Measurements from ENCODE around the gene FBXO45. TPM values are rescaled to one million over a fixed set of nuclear protein-coding genes. Genes with fewer than 3 reads are reported as not detected.
"Not testable (repeated sequence)": the region's sequence is repeated elsewhere in the genome, so short reads cannot be mapped to it uniquely, and the experiment has no call there.

FBXO45 gene
- total and polyA plus RNA-seq, 2 experiments from 2014 or later: 2.1 to 10.7 TPM

DNA sequence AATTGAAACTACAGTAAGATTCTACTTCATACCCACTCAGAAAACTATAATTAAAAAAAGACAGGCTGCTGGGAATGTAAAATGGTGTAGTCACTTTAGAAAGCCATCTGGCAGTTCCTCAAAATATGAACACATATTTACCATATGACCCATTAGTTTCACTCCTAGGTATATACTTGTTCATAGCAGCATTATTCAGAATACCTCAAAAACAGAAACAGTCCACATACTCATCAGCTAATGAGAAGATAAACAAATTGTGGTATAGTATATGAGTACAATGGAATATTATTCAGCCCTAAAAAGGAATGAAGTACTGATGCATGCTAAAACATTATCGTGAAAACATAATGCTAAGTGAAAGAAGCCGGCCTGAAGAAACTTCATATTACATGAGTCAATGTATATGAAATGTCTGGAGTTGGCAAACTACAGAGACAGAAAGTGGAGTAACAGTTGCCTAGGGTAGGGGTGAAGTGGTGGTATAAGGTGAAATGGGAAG is 23.9 kb upstream of the FBXO45 start:
- no peak overlapping the region for H2AFZ ChIP-seq
- in situ Hi-C loops (cut with MboI): no loop called here
- no peak for TF ChIP-seq EZH2 (IDR thresholded peaks at IDR 0.05; ENCODE audit: insufficient read depth, poor library complexity, severe bottlenecking)
- TF ChIP-seq EZH2phosphoT487 (IDR thresholded peaks at IDR 0.05; ENCODE audit: insufficient read depth, low read depth): no peak
- no peaks in the 10 kb centered on the region for H4K20me1 ChIP-seq (ENCODE audit: insufficient read depth)
- H3K9me2 ChIP-seq (ENCODE audit: insufficient read depth): no peaks in the 10 kb centered on the region
- H3K4me1 ChIP-seq (ENCODE audit: insufficient read depth): no peaks in the 10 kb centered on the region
- no peaks in the 10 kb centered on the region for H3F3A ChIP-seq (ENCODE audit: insufficient read depth)
- H3K36me3 ChIP-seq (ENCODE audit: low read depth): no peaks in the 10 kb centered on the region
- no peaks in the 10 kb centered on the region for H3K27me3 ChIP-seq (replicated peaks; ENCODE audit: insufficient read depth)
- no peak overlapping the region for H3K4me3 ChIP-seq
- 94 to 96% methylated on average over 2 of the region's 2 CpGs for WGBS, 2 experiments (ENCODE audit: low coverage in 1 of 2, low lambda C conversion rate in 2 of 2, missing lambda C conversion rate in 2 of 2)
- no peak overlapping the region for H3K9ac ChIP-seq
- H3K4me2 ChIP-seq (ENCODE audit: unreplicated experiment): no peak overlapping the region
- no peaks in the 10 kb centered on the region for H3K79me2 ChIP-seq (ENCODE audit: insufficient read depth)
- H3K27ac ChIP-seq: no peak overlapping the region
- no peaks in the 10 kb centered on the region for H3K9me3 ChIP-seq (ENCODE audit: low read depth)
- DNase-seq: no peak

DNA sequence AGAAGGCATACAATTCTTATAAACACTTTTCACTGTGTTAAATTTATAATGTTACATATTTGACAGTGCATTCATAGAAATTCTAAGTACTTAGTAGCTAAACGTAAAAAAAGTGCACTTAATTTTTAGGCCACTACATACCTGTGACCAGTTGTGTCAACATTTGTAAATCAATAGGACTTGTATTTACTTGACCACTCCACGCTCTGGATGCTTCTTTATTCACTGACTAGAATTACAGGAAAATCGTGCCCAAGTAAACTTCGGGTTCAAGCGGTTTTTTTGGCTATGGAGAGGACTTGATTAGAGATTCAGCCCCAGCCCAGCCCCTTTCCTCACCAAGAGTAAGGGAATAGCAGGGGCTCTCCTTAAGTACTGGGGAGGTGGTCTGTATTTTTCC is 21.9 kb upstream of the FBXO45 start:
- no peak overlapping the region for H3K27ac ChIP-seq
- in situ Hi-C loops (cut with MboI): no loop called here
- 79 to 87% methylated on average over 5 of the region's 5 CpGs for WGBS, 2 experiments (ENCODE audit: low coverage in 1 of 2, low lambda C conversion rate in 2 of 2, missing lambda C conversion rate in 2 of 2)

DNA sequence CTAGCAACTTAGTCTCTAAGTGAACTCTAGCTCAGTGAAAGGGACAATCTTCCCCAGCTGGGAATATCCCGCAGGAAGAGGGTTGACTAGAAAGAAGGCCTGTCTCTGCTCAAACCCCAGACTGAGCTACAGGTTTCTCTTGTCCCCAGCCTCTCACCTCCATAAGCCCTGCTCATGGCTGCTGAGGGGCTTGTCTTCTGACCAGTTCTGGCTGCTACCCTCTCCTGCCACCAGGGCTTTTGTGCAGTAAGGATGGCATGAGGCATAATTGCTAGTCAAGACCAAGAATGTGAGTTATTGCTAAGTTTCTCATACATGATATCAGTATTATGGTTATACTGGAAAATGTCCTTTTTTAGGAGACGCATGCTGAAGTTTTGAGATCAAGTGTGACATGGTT is 21.4 kb upstream of the FBXO45 start:
- Histone ChIP-seq H3K4me3 (no peak overlapping the region), H3K27me3 (replicated peaks; ENCODE audit: insufficient read depth) (no peaks in the 10 kb centered on the region), H3K9me2 (ENCODE audit: insufficient read depth) (no peaks in the 10 kb centered on the region), H3K79me2 (ENCODE audit: insufficient read depth) (no peaks in the 10 kb centered on the region), H2AFZ (no peak overlapping the region), H3K4me1 (ENCODE audit: insufficient read depth) (no peaks in the 10 kb centered on the region), H3K36me3 (ENCODE audit: low read depth) (no peaks in the 10 kb centered on the region), H3F3A (ENCODE audit: insufficient read depth) (no peaks in the 10 kb centered on the region), H3K4me2 (ENCODE audit: unreplicated experiment) (no peak overlapping the region), H3K27ac (no peak overlapping the region), H3K9ac (no peak overlapping the region), H4K20me1 (ENCODE audit: insufficient read depth) (no peaks in the 10 kb centered on the region), H3K9me3 (ENCODE audit: low read depth) (no peaks in the 10 kb centered on the region)
- TF ChIP-seq EZH2 (IDR thresholded peaks at IDR 0.05; ENCODE audit: insufficient read depth, poor library complexity, severe bottlenecking): no peak
- WGBS, 2 experiments (ENCODE audit: low coverage in 1 of 2, low lambda C conversion rate in 2 of 2, missing lambda C conversion rate in 2 of 2): 90 to 93% methylated on average over 2 of the region's 2 CpGs
- in situ Hi-C loops (cut with MboI): no loop called here
- no peak for DNase-seq

More for the DNA sequence above, 21.9 kb upstream of the FBXO45 start:
- no peaks in the 10 kb centered on the region for H3K79me2 ChIP-seq (ENCODE audit: insufficient read depth)
- no peaks in the 10 kb centered on the region for H3K27me3 ChIP-seq (replicated peaks; ENCODE audit: insufficient read depth)
- no peaks in the 10 kb centered on the region for H3K4me1 ChIP-seq (ENCODE audit: insufficient read depth)
- no peak for TF ChIP-seq EZH2phosphoT487 (IDR thresholded peaks at IDR 0.05; ENCODE audit: insufficient read depth, low read depth)
- no peak for TF ChIP-seq EZH2 (IDR thresholded peaks at IDR 0.05; ENCODE audit: insufficient read depth, poor library complexity, severe bottlenecking)
- DNase-seq: no peak
- no peak overlapping the region for H3K9ac ChIP-seq
- no peaks in the 10 kb centered on the region for H3K36me3 ChIP-seq (ENCODE audit: low read depth)
- H3K9me2 ChIP-seq (ENCODE audit: insufficient read depth): no peaks in the 10 kb centered on the region
- no peak overlapping the region for H3K4me2 ChIP-seq (ENCODE audit: unreplicated experiment)
- H3K4me3 ChIP-seq: no peak overlapping the region
- no peaks in the 10 kb centered on the region for H3K9me3 ChIP-seq (ENCODE audit: low read depth)
- no peaks in the 10 kb centered on the region for H4K20me1 ChIP-seq (ENCODE audit: insufficient read depth)
- no peaks in the 10 kb centered on the region for H3F3A ChIP-seq (ENCODE audit: insufficient read depth)
- H2AFZ ChIP-seq: no peak overlapping the region

DNA sequence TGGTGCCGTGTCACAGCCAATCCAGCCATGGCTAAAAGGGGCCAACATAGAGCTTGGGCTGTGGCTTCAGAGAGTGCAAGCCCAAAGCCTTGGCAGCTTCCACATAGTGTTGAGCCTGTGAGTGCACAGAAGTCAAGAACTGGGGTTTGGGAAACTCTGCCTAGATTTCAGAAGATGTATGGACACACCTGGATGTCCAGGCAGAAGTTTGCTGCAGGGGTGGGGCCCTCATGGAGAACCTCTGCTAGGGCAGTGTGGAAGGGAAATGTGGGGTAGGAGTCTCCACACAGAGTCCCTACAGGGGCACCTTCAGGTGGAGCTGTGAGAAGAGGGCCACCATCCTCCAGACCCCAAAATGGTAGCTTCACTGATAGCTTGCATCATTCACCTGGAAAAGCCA is 19.1 kb upstream of the FBXO45 start:
- in situ Hi-C loops (cut with MboI); DNase-seq; H4K20me1 ChIP-seq (ENCODE audit: insufficient read depth); H3K9me3 ChIP-seq (ENCODE audit: low read depth); H3K27me3 ChIP-seq (replicated peaks; ENCODE audit: insufficient read depth); H3K9ac ChIP-seq; H3F3A ChIP-seq (ENCODE audit: insufficient read depth); H3K4me1 ChIP-seq (ENCODE audit: insufficient read depth); H3K79me2 ChIP-seq (ENCODE audit: insufficient read depth); H3K27ac ChIP-seq; H2AFZ ChIP-seq; H3K4me3 ChIP-seq; H3K9me2 ChIP-seq (ENCODE audit: insufficient read depth); H3K4me2 ChIP-seq (ENCODE audit: unreplicated experiment); H3K36me3 ChIP-seq (ENCODE audit: low read depth): not testable (repeated sequence)
- 100% methylated on average over 1 of the region's 1 CpG for WGBS, 2 experiments (ENCODE audit: low coverage in 1 of 2, low lambda C conversion rate in 2 of 2, missing lambda C conversion rate in 2 of 2)

DNA sequence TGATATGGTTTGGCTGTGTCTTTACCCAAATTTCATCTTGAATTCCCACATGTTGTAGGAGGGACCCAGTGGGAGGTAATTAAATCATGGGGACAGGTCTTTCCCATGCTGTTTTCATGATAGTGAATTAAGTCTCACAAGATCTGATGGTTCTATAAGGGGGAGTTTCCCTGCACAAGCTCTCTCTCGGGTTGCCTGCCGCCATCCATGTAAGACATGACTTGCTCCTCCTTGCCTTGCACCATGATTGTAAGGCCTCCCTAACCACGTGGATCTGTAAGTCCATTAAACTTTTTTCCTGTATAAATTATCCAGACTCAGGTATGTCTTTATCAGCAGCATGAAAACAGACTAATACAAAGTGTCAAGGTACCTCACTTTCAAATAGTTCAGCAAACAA is 18.3 kb upstream of the FBXO45 start:
- H3K36me3 ChIP-seq (ENCODE audit: low read depth); H3K79me2 ChIP-seq (ENCODE audit: insufficient read depth); H3K9ac ChIP-seq; H3K4me3 ChIP-seq; H3K27ac ChIP-seq; H3K9me2 ChIP-seq (ENCODE audit: insufficient read depth); H3K27me3 ChIP-seq (replicated peaks; ENCODE audit: insufficient read depth); DNase-seq; H3K4me1 ChIP-seq (ENCODE audit: insufficient read depth); in situ Hi-C loops (cut with MboI); H2AFZ ChIP-seq; H4K20me1 ChIP-seq (ENCODE audit: insufficient read depth); H3F3A ChIP-seq (ENCODE audit: insufficient read depth); H3K4me2 ChIP-seq (ENCODE audit: unreplicated experiment); H3K9me3 ChIP-seq (ENCODE audit: low read depth): not testable (repeated sequence)
- 78 to 87% methylated on average over 3 of the region's 3 CpGs for WGBS, 2 experiments (ENCODE audit: low coverage in 1 of 2, low lambda C conversion rate in 2 of 2, missing lambda C conversion rate in 2 of 2)

Data from GM23248 (cell line).